BJ (cell line): ENCODE data around the gene GADD45GIP1. TPM values are rescaled to one million over a fixed set of nuclear protein-coding genes. Genes with fewer than 3 reads are reported as not detected.

Experiments used
- CTCF ChIA-PET: fragments of 350-600 bp; formaldehyde crosslinking; extraction: SDS; loops from one replicate; lab custom pipeline; 2021; ENCODE audit warnings: antibody characterized with exemption, inconsistent platforms; lab: Yijun Ruan, JAX
- POLR2A ChIA-PET: fragments of 300-600 bp; sonication (Branson Sonifier 250); formaldehyde crosslinking; extraction: SDS; loops from one replicate; lab custom pipeline; 2021; ENCODE audit warnings: antibody characterized with exemption; lab: Charles Lee
- DNase-seq: peaks from one replicate; pipeline ENCODE4 v3.0.0-alpha.2; 2011; ENCODE audit warnings: low read depth
- H3K27me3 ChIP-seq: 2 replicates; pipeline ENCODE4 v1.6.0; 2011; ENCODE audit warnings: low read length; ENCODE audit not compliant: control insufficient read depth, insufficient read depth
- H3K36me3 ChIP-seq: 2 replicates; pipeline ENCODE4 v1.5.1; 2011; ENCODE audit warnings: low read length; ENCODE audit not compliant: control insufficient read depth, insufficient read depth
- H3K4me3 ChIP-seq: 2 replicates; pipeline ENCODE4 v1.5.1; 2011; ENCODE audit warnings: low read depth, mild to moderate bottlenecking, control low read depth, low read length
- CTCF ChIP-seq: IDR thresholded peaks from 2 replicates; pipeline ENCODE4 v1.5.1; 2011; ENCODE audit warnings: low read depth, mild to moderate bottlenecking, control low read depth, inconsistent platforms, low read length, moderate library complexity; ENCODE audit not compliant: insufficient read depth
- polyA plus RNA-seq: library from polyadenylated mRNA; depleted of rRNA; stranded (reverse); fragments of >200 nt; gene quantifications from 2 replicates; pipeline ENCODE4 v1.2.3, GENCODE V29; 2011

The GADD45GIP1 gene
- polyA plus RNA-seq, 1 experiment: 45.5 TPM

- ChIA-PET CTCF (interaction anchor here (5.8 kb wide), 1 partner anchor 20 kb away, joined by 28 read pairs; no protein-coding TSS in a partner anchor), POLR2A (interaction anchor here (1.0 kb wide), 1 partner anchor 55 kb away, joined by 3 read pairs; the partner anchor contains the start of gene GCDH)
- peak; percentile 80 for DNase-seq
- H3K36me3 ChIP-seq: peaks cover 46% of the 10 kb centered on the region
- H3K27me3 ChIP-seq: no peaks in the 10 kb centered on the region
- H3K4me3 ChIP-seq: peak within 1 kb of the TSS; percentile 69
- no peak for TF ChIP-seq CTCF
Observed at GRCh38 chr19:12945479-12946091, 11.4 kb downstream of the GADD45GIP1 start, which contains the start of gene RAD23A. TSS of gene RAD23A (plus strand) at chr19:12945862. CDS start at chr19:12945949, 87 bp downstream.

GRCh38 chr19:12944104-12944674, 12.8 kb downstream of the GADD45GIP1 start:
- CTCF ChIA-PET: interaction anchor here (0.6 to 0.8 kb wide), 2 partner anchors 21 to 161 kb away, joined by 3 to 4 read pairs; no protein-coding TSS in a partner anchor
- H3K27me3 ChIP-seq: no peaks in the 10 kb centered on the region
- DNase-seq: no peak
- H3K36me3 ChIP-seq: peaks cover 44% of the 10 kb centered on the region
- TF ChIP-seq CTCF: no peak
- no peak overlapping the region for H3K4me3 ChIP-seq
- POLR2A ChIA-PET: no interaction called here

- CTCF ChIA-PET: interaction anchor here (0.6 to 0.8 kb wide), 2 partner anchors 22 to 161 kb away, joined by 3 to 4 read pairs; no protein-coding TSS in a partner anchor
- no peaks in the 10 kb centered on the region for H3K27me3 ChIP-seq
- POLR2A ChIA-PET: no interaction called here
- no peak for DNase-seq
- H3K4me3 ChIP-seq: no peak overlapping the region
- no peak for TF ChIP-seq CTCF
- peaks cover 37% of the 10 kb centered on the region for H3K36me3 ChIP-seq
Observed at GRCh38 chr19:12943437-12944044, 13.5 kb downstream of the GADD45GIP1 start.

GRCh38 chr19:12940897-12941296, 16.1 kb downstream of the GADD45GIP1 start:
- POLR2A ChIA-PET: no interaction called here
- H3K27me3 ChIP-seq: no peaks in the 10 kb centered on the region
- no peak overlapping the region for H3K4me3 ChIP-seq
- TF ChIP-seq CTCF: no peak
- H3K36me3 ChIP-seq: peaks cover 28% of the 10 kb centered on the region
- no peak for DNase-seq
- CTCF ChIA-PET: no interaction called here

- Histone ChIP-seq H3K27me3 (no peaks in the 10 kb centered on the region), H3K36me3 (peaks cover 28% of the 10 kb centered on the region), H3K4me3 (peak overlapping the region; percentile 92)
- CTCF ChIA-PET: no interaction called here
- DNase-seq: no peak
- POLR2A ChIA-PET: no interaction called here
- TF ChIP-seq CTCF: no peak
Observed at GRCh38 chr19:12939975-12940423, 17.0 kb downstream of the GADD45GIP1 start.
